A549 (cell line): Measurements from ENCODE around the gene GALNT8. TPM values are rescaled to one million over a fixed set of nuclear protein-coding genes. Genes with fewer than 3 reads are reported as not detected.

Source experiments
- ATAC-seq, 2 experiments: fragments of 200-7000 bp in 1 of 2; fragments of >200 bp in 1 of 2; cut with Nextera tagmentation in 1 of 2; cut with Tn5 transposase in 1 of 2; 3 replicates each; pipeline versions ENCODE4 v1.8.0 to v1.9.1; 2018 to 2020; ENCODE audit warnings: mild to moderate bottlenecking in 1 of 2, moderate library complexity in 1 of 2
- CTCF ChIA-PET: fragments of 300-600 bp; sonication (Branson Sonifier 250); formaldehyde crosslinking; extraction: SDS; loops from one replicate; lab custom pipeline; 2021; ENCODE audit warnings: antibody characterized with exemption, inconsistent platforms; lab: Yijun Ruan, JAX
- POLR2A ChIA-PET: fragments of 350-600 bp; formaldehyde crosslinking; extraction: SDS; loops from one replicate; lab custom pipeline; 2021; ENCODE audit warnings: antibody characterized with exemption, inconsistent platforms; lab: Yijun Ruan, JAX
- DNase-seq, 2 experiments: peaks; one replicate each; pipeline versions ENCODE4 v3.0.0 to v3.0.0-alpha.2; 2011 to 2016; ENCODE audit warnings: low read depth in 1 of 2, low spot score in 1 of 2
- FAIRE-seq: peaks from 2 replicates; lab custom pipeline; 2011; peaks lifted over from hg19 to GRCh38; lab: Jason Lieb, UNC
- H3K27ac ChIP-seq, 2 experiments: fragments of >200 bp; sonication (Bioruptor Twin); formaldehyde crosslinking; 3 replicates each; pipeline ENCODE4 v1.5.1; 2016 to 2017
- H3K4me1 ChIP-seq: fragments of >200 bp; sonication (Bioruptor Twin); formaldehyde crosslinking; 3 replicates; pipeline ENCODE4 v1.6.1; 2016
- H3K4me2 ChIP-seq: fragments of >200 bp; sonication (Bioruptor Twin); formaldehyde crosslinking; 3 replicates; pipeline ENCODE4 v1.6.1; 2016
- H3K4me3 ChIP-seq: fragments of >200 bp; sonication (Bioruptor Twin); formaldehyde crosslinking; 3 replicates; pipeline ENCODE4 v1.5.1; 2016
- H3K9me3 ChIP-seq: fragments of >200 bp; sonication (Bioruptor Twin); formaldehyde crosslinking; 3 replicates; pipeline ENCODE4 v1.6.1; 2016
- EHF ChIP-seq: fragments of 250-450 bp; sonication (Bioruptor Pico); IDR thresholded peaks from 2 replicates; pipeline ENCODE4 v1.5.0; 2020; ENCODE audit warnings: mild to moderate bottlenecking
- EP300 ChIP-seq, 2 experiments: fragments of >200 bp; sonication (Bioruptor Twin); formaldehyde crosslinking; IDR thresholded peaks; 2 replicates in 1 of 2; 3 replicates in 1 of 2; pipeline ENCODE4 v1.6.1; 2016 to 2017
- ESRRA ChIP-seq: fragments of 150-350 bp; IDR thresholded peaks from 2 replicates; pipeline ENCODE4 v1.6.1; 2014; ENCODE audit warnings: mild to moderate bottlenecking, low read length, borderline replicate concordance
- HOXB13 ChIP-seq: fragments of 250-450 bp; sonication (Bioruptor Pico); IDR thresholded peaks from 2 replicates; pipeline ENCODE4 v1.5.0; 2020; ENCODE audit warnings: low read depth, mild to moderate bottlenecking, moderate library complexity
- PHF8 ChIP-seq: fragments of 200-600 bp; sonication (generic); IDR thresholded peaks from 2 replicates; pipeline ENCODE4 v1.6.1; 2016; ENCODE audit warnings: low read depth, mild to moderate bottlenecking, antibody characterized with exemption, moderate library complexity, borderline replicate concordance
- POLR2AphosphoS2 ChIP-seq: conservative IDR thresholded peaks from 2 replicates; pipeline ENCODE4 v1.6.1; 2012; ENCODE audit warnings: low read length, improper control_type of control experiment, inconsistent platforms
- RNF2 ChIP-seq: fragments of 200-600 bp; sonication (generic); IDR thresholded peaks from 2 replicates; pipeline ENCODE4 v1.6.1; 2016; ENCODE audit warnings: low read depth, mild to moderate bottlenecking, antibody characterized with exemption, moderate library complexity, borderline replicate concordance
- SMC3 ChIP-seq: fragments of >200 bp; sonication (Bioruptor Twin); formaldehyde crosslinking; IDR thresholded peaks from 3 replicates; pipeline ENCODE4 v1.6.1; 2018; ENCODE audit warnings: inconsistent platforms
- TFCP2L1 ChIP-seq: fragments of 250-450 bp; sonication (Bioruptor Pico); IDR thresholded peaks from 2 replicates; pipeline ENCODE4 v1.5.0; 2021; ENCODE audit warnings: mild to moderate bottlenecking
- TP53 ChIP-seq: fragments of 250-450 bp; sonication (Bioruptor Pico); IDR thresholded peaks from 2 replicates; pipeline ENCODE4 v1.5.0; 2021; ENCODE audit warnings: mild to moderate bottlenecking, moderate library complexity
- ZNF302 ChIP-seq: fragments of 250-450 bp; sonication (Bioruptor Pico); IDR thresholded peaks from 2 replicates; pipeline ENCODE4 v1.9.0; 2021; ENCODE audit warnings: inconsistent platforms, mild to moderate bottlenecking, moderate library complexity
- WGBS: methylation state at CpG from one replicate; pipeline ENCODE4 v1.1.6; 2017; ENCODE audit errors: missing lambda C conversion rate; 5-methylcytosine and 5-hydroxymethylcytosine counted together
- polyA plus RNA-seq, 4 experiments: library from polyadenylated mRNA; depleted of rRNA in 3 of 4; stranded (reverse); fragments of >200 nt; fragmentation: RNase III in 1 of 4; extraction: RNeasy Plus Mini Kit Qiagen cat#74134 plus additional on column Dnase treatment in 1 of 4; gene quantifications; 2 replicates in 3 of 4; 3 replicates in 1 of 4; pipeline ENCODE4 v1.2.3, GENCODE V29; 2011 to 2017
- TF ChIP-seq, protein P1 (sequence below): IDR thresholded peaks from 2 replicates; pipeline ENCODE4 v1.6.1; 2012
- TF ChIP-seq, protein P2 (sequence below): fragments of >200 bp; sonication (Bioruptor Twin); formaldehyde crosslinking; IDR thresholded peaks from 2 replicates; pipeline ENCODE4 v1.6.1; 2016
- TF ChIP-seq, protein P3 (sequence below): fragments of 250-450 bp; sonication (Bioruptor Pico); IDR thresholded peaks from 2 replicates; pipeline ENCODE4 v1.5.0; 2021; ENCODE audit warnings: mild to moderate bottlenecking, moderate library complexity, borderline replicate concordance

The GALNT8 gene
- polyA plus RNA-seq, 2 of the 4 experiments (the other 2 are of a cell fraction), result not detected

DNA sequence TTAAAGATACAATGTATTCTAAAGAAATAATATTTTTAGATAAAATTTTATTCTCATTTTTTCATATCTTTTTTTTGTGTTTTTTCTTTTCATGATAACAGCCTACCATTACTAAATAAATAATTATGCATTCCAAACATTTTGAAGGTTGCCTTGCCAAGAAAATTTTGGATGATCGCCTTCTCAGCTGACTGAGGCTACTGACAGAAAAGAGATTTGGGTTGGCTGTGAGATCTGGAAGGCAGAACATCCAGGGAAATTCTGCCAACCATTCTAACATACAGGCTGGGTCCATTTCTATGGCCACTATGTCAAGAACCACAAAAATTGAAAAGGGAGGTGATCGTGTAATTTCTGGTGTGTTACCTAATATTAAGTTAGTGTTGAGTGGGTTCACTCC lies 48.1 kb downstream of the GALNT8 start:
- no peak overlapping the region for H3K4me3 ChIP-seq
- H3K9me3 ChIP-seq, result no peaks in the 10 kb centered on the region
- no peak for DNase-seq
- no peak for FAIRE-seq
- ChIA-PET POLR2A (no interaction called here), CTCF (interaction anchor here (3.0 kb wide), 1 partner anchor 11 kb away, joined by 21 read pairs; no protein-coding TSS in a partner anchor)
- no peak for TF ChIP-seq ZNF302 (CRISPR knock-in tag)
- no peak for TF ChIP-seq EHF (CRISPR knock-in tag)
- no peak for TF ChIP-seq ESRRA
- no peak for TF ChIP-seq TFCP2L1
- TF ChIP-seq TP53, result no peak
- TF ChIP-seq, protein P1, sequence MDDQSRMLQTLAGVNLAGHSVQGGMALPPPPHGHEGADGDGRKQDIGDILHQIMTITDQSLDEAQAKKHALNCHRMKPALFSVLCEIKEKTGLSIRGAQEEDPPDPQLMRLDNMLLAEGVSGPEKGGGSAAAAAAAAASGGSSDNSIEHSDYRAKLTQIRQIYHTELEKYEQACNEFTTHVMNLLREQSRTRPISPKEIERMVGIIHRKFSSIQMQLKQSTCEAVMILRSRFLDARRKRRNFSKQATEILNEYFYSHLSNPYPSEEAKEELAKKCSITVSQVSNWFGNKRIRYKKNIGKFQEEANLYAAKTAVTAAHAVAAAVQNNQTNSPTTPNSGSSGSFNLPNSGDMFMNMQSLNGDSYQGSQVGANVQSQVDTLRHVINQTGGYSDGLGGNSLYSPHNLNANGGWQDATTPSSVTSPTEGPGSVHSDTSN, result no peak
- TF ChIP-seq, protein P2, sequence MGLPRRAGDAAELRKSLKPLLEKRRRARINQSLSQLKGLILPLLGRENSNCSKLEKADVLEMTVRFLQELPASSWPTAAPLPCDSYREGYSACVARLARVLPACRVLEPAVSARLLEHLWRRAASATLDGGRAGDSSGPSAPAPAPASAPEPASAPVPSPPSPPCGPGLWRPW, result no peak
- no peak overlapping the region for H3K4me2 ChIP-seq
- no peaks in the 10 kb centered on the region for H3K4me1 ChIP-seq
- WGBS, result 10% methylated on average over 2 of the region's 2 CpGs
- no peak for ATAC-seq
- H3K27ac ChIP-seq, result no peak overlapping the region

DNA sequence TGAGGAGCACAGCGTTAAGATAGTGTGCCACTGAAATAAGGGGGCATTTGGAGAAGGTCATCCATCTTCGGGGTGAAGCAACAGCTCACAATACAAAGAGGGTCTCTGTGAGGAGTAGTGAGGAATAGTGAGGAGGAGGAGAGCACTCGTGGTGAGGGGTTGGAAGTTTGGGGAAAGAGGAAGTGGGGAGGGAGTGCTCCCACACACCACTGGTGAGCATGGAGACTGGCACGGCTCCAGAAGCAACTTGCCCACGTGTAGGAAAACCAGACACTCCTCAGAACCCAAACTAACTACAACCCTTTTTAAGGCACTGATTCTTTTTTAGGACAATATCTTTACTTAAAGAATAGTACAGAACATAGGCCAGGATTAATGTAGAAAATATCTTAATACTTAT lies 48.9 kb downstream of the GALNT8 start:
- Histone ChIP-seq H3K9me3 (no peaks in the 10 kb centered on the region), H3K4me3 (no peak overlapping the region), H3K4me2 (no peak overlapping the region), H3K4me1 (no peaks in the 10 kb centered on the region), H3K27ac (no peak overlapping the region)
- no peak for FAIRE-seq
- DNase-seq, result no peak
- no peak for ATAC-seq
- 8% methylated on average over 5 of the region's 5 CpGs for WGBS
- ChIA-PET POLR2A (no interaction called here), CTCF (no interaction called here)
- no peak for TF ChIP-seq TFCP2L1
- TF ChIP-seq, protein P3, sequence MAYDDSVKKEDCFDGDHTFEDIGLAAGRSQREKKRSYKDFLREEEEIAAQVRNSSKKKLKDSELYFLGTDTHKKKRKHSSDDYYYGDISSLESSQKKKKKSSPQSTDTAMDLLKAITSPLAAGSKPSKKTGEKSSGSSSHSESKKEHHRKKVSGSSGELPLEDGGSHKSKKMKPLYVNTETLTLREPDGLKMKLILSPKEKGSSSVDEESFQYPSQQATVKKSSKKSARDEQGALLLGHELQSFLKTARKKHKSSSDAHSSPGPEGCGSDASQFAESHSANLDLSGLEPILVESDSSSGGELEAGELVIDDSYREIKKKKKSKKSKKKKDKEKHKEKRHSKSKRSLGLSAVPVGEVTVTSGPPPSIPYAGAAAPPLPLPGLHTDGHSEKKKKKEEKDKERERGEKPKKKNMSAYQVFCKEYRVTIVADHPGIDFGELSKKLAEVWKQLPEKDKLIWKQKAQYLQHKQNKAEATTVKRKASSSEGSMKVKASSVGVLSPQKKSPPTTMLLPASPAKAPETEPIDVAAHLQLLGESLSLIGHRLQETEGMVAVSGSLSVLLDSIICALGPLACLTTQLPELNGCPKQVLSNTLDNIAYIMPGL, result no peak

DNA sequence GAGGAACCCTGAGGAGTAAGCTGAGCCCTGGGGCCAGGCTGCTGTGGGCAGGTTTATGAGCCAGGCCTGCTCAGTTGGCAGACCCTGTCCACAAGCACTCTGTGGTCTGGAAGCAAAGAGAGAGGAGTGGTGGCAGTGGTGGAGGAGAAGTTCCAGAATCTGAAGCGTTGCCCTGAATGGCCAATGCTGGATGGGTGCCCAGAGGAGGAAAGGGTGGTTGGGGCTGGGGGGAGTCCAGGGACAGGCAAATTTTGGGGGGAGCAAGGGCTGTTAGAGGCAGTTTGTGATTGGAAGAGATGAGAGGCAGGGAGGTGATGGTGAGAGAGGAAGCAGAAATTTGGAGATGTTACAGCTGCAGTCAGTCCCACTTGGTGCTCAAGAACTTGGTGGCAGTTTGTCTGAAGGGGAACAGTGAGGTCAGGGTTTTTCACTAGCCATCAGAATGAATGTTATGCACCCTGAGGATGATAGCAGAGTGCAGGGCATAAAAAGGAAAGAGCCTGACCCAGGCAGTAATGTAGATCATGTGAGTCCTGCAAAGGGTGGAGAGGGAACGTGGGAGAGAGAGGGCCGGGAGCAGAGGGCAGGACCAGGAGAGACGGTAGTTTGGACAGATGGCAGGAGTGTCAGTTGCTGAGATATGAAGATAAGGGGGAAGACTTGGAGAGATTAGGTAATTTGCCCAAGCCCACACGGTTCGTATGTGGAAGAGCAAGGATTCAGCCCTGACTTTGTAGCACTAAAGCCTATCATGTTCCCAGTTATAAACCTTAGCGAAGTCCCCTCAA lies 51.2 kb downstream of the GALNT8 start:
- no peak for FAIRE-seq
- CTCF ChIA-PET, result interaction anchor here (1.0 kb wide), 2 partner anchors 13 to 78 kb away, joined by 3 to 5 read pairs; no protein-coding TSS in a partner anchor

More for the DNA sequence above, 51.2 kb downstream of the GALNT8 start:
- no peak overlapping the region for H3K4me2 ChIP-seq
- POLR2A ChIA-PET, result no interaction called here
- 6% methylated on average over 7 of the region's 7 CpGs for WGBS
- no peaks in the 10 kb centered on the region for H3K4me1 ChIP-seq
- H3K4me3 ChIP-seq, result no peak overlapping the region
- ATAC-seq (no peak), DNase-seq (no peak)
- TF ChIP-seq HOXB13, result no peak
- TF ChIP-seq POLR2AphosphoS2, result no peak
- no peak for TF ChIP-seq PHF8
- TF ChIP-seq EP300 (IDR thresholded peaks at IDR 0.05), result no peak
- TF ChIP-seq RNF2, result no peak
- TF ChIP-seq, protein P1, result no peak
- TF ChIP-seq SMC3, result no peak
- TF ChIP-seq, protein P2, result no peak
- H3K9me3 ChIP-seq, result no peaks in the 10 kb centered on the region
- no peak overlapping the region for H3K27ac ChIP-seq
